ENCODE results near the gene PIR. TPM values are rescaled to one million over a fixed set of nuclear protein-coding genes. Genes with fewer than 3 reads are reported as not detected.

PIR gene
- total RNA-seq, 1 donor from 2014 or later = 117 TPM

GRCh38 chrX:15492469-15492868, 664 bp downstream of the PIR start:
- no peak for DNase-seq (ENCODE audit: low read depth in 2 of 2)

GRCh38 chrX:15483891-15484290, 9.2 kb downstream of the PIR start:
- DNase-seq (ENCODE audit: low read depth in 2 of 2) = no peak

- DNase-seq (ENCODE audit: low read depth in 2 of 2) = peak in 1 of 2 donors; percentile 51
These were observed 17.6 kb downstream of the PIR start for GRCh38 chrX:15475486-15475885.

- DNase-seq (ENCODE audit: low read depth in 2 of 2) = peak; percentile 84 to 88
These were observed 18.1 kb downstream of the PIR start for GRCh38 chrX:15475021-15475420.

GRCh38 chrX:15474028-15474427, 19.1 kb downstream of the PIR start:
- DNase-seq (ENCODE audit: low read depth in 2 of 2) = no peak

- DNase-seq (ENCODE audit: low read depth in 2 of 2) = no peak
These were observed 20.6 kb downstream of the PIR start for GRCh38 chrX:15472531-15472930.

GRCh38 chrX:15471028-15471427, 22.1 kb downstream of the PIR start:
- DNase-seq (ENCODE audit: low read depth in 2 of 2) = peak; percentile 61 to 64

GRCh38 chrX:15469613-15470012, 23.5 kb downstream of the PIR start:
- no peak for DNase-seq (ENCODE audit: low read depth in 2 of 2)

- peak; percentile 16 to 31 for DNase-seq (ENCODE audit: low read depth in 2 of 2)
These were observed 25.1 kb downstream of the PIR start for GRCh38 chrX:15468036-15468435.

GRCh38 chrX:15465896-15466651, 27.1 kb downstream of the PIR start:
- no peak for DNase-seq (ENCODE audit: low read depth in 2 of 2)

GRCh38 chrX:15465347-15465746, 27.8 kb downstream of the PIR start:
- DNase-seq (ENCODE audit: low read depth in 2 of 2) = no peak

- DNase-seq (ENCODE audit: low read depth in 2 of 2) = no peak
These were observed 28.4 kb downstream of the PIR start for GRCh38 chrX:15464704-15465103.

GRCh38 chrX:15451913-15452312, 41.2 kb downstream of the PIR start:
- no peak for DNase-seq (ENCODE audit: low read depth in 2 of 2)

GRCh38 chrX:15448010-15448639, 45.0 kb downstream of the PIR start:
- DNase-seq (ENCODE audit: low read depth in 2 of 2) = no peak

- no peak for DNase-seq (ENCODE audit: low read depth in 2 of 2)
These were observed 51.7 kb downstream of the PIR start for GRCh38 chrX:15441464-15441863.

- no peak for DNase-seq (ENCODE audit: low read depth in 2 of 2)
These were observed 54.8 kb downstream of the PIR start for GRCh38 chrX:15438332-15438731.

- DNase-seq (ENCODE audit: low read depth in 2 of 2) = no peak
These were observed 55.4 kb downstream of the PIR start for GRCh38 chrX:15437724-15438123.

- no peak for DNase-seq (ENCODE audit: low read depth in 2 of 2)
These were observed 57.1 kb downstream of the PIR start for GRCh38 chrX:15435836-15436619.

- no peak for DNase-seq (ENCODE audit: low read depth in 2 of 2)
These were observed 58.9 kb downstream of the PIR start for GRCh38 chrX:15434205-15434604.

GRCh38 chrX:15430584-15430983, 62.5 kb downstream of the PIR start:
- DNase-seq (ENCODE audit: low read depth in 2 of 2) = peak in 1 of 2 donors; percentile 2

GRCh38 chrX:15430076-15430475, 63.1 kb downstream of the PIR start:
- no peak for DNase-seq (ENCODE audit: low read depth in 2 of 2)

GRCh38 chrX:15425024-15425423, 68.1 kb downstream of the PIR start:
- DNase-seq (ENCODE audit: low read depth in 2 of 2) = no peak

Measured in dermis microvascular lymphatic vessel endothelial cell (primary cell).